ENCODE data around the gene SRM. TPM values are rescaled to one million over a fixed set of nuclear protein-coding genes. Genes with fewer than 3 reads are reported as not detected.

Gene SRM
- total and polyA plus RNA-seq, 2 of the 4 experiments (the other 2 are of a cell fraction): 23.1 to 160 TPM

- CTCF ChIA-PET: no interaction called here
- H3K9ac ChIP-seq (ENCODE audit: low read depth, low read length): no peak overlapping the region
- H2AK9ac ChIP-seq (replicated peaks; ENCODE audit: low read depth, low read length, poor library complexity): no peak overlapping the region
- ATAC-seq (ENCODE audit: low read depth): no peak
- no peak overlapping the region for H2BK20ac ChIP-seq (ENCODE audit: low read depth, low read length)
- 0 out of 2 replicates have a peak, but pooled peaks cover 3% of the 10 kb centered on the region for H3K9me1 ChIP-seq (ENCODE audit: insufficient read depth, low read length)
- peaks cover 24% of the 10 kb centered on the region for H4K20me1 ChIP-seq (ENCODE audit: insufficient read depth, low read length)
- H2BK5ac ChIP-seq (ENCODE audit: low read depth, low read length, poor library complexity, severe bottlenecking): no peak overlapping the region
- no TSS peak for BruUV-seq (replicated peaks)
- no peak overlapping the region for H3K14ac ChIP-seq (replicated peaks; ENCODE audit: low read depth, low read length)
- no peak overlapping the region for H3K4me3 ChIP-seq (ENCODE audit: insufficient read depth, low read depth, low read length)
- no peak overlapping the region for H3K56ac ChIP-seq (ENCODE audit: extremely low read depth, insufficient read depth, low read length)
- no peak overlapping the region for H2BK120ac ChIP-seq (ENCODE audit: low read depth, low read length)
- WGBS, 2 experiments (ENCODE audit: extremely low coverage in 2 of 2, insufficient read length in 1 of 2): 92% methylated on average over 6 of the region's 12 CpGs; no CpG with 5 or more reads in 1 of the 2 experiments
- H3K27ac ChIP-seq (ENCODE audit: insufficient read depth, low read length): no peak overlapping the region
- H2AK5ac ChIP-seq (ENCODE audit: low read depth, low read length): no peak overlapping the region
- H3K9me3 ChIP-seq (ENCODE audit: control insufficient read depth, insufficient read depth, low read length): no peaks in the 10 kb centered on the region
- peaks cover 15% of the 10 kb centered on the region for H3K36me3 ChIP-seq (ENCODE audit: control insufficient read depth, insufficient read depth, low read length)
- no peak overlapping the region for H4K5ac ChIP-seq (ENCODE audit: low read depth, low read length)
- no peak for TF ChIP-seq ELK1 (IDR thresholded peaks at IDR 0.05; ENCODE audit: borderline replicate concordance, low read depth, low read length)
- TF ChIP-seq POLR2A (IDR thresholded peaks at IDR 0.05; ENCODE audit: low read depth, low read length): no peak
- no peak for TF ChIP-seq MXI1 (IDR thresholded peaks at IDR 0.05; ENCODE audit: borderline replicate concordance, low read depth, low read length)
- no peak for TF ChIP-seq SMC3 (IDR thresholded peaks at IDR 0.05; ENCODE audit: low read depth, low read length)
- TF ChIP-seq CHD1 (IDR thresholded peaks at IDR 0.05; ENCODE audit: low read depth, low read length): no peak
- TF ChIP-seq FOS (IDR thresholded peaks at IDR 0.05; ENCODE audit: low read depth, low read length): no peak
- TF ChIP-seq NFE2L2 (IDR thresholded peaks at IDR 0.05; ENCODE audit: low read depth, low read length): no peak
- no peak for TF ChIP-seq BHLHE40 (IDR thresholded peaks at IDR 0.05; ENCODE audit: low read depth, low read length)
- TF ChIP-seq MAZ (IDR thresholded peaks at IDR 0.05; ENCODE audit: borderline replicate concordance, low read depth, low read length): no peak
- TF ChIP-seq USF2 (IDR thresholded peaks at IDR 0.05; ENCODE audit: low read depth, low read length): no peak
- no peak for TF ChIP-seq MAFK (IDR thresholded peaks at IDR 0.05; ENCODE audit: low read depth, low read length)
- TF ChIP-seq RCOR1 (IDR thresholded peaks at IDR 0.05; ENCODE audit: insufficient replicate concordance, low read length): no peak
- peaks cover 4% of the 10 kb centered on the region; the same call in 1 of the 2 replicates for H3K4me1 ChIP-seq (ENCODE audit: control insufficient read depth, insufficient read depth, low read length)
- no peak overlapping the region for H3K4me2 ChIP-seq (ENCODE audit: low read depth, low read length)
- DNase-seq: no peak
- H2BK15ac ChIP-seq (ENCODE audit: low read depth, low read length): no peak overlapping the region
- POLR2A ChIA-PET (ENCODE audit: unreplicated experiment): no interaction called here
- H3K79me1 ChIP-seq (ENCODE audit: low read depth in 1 of 2, low read length in 2 of 2): peaks cover 8 to 32% of the 10 kb centered on the region in 2 experiments; a peak in 3 of 4 replicates
- intact Hi-C loops (cut with micrococcal nuclease): no loop called here
- no peak overlapping the region for H2AFZ ChIP-seq (replicated peaks; ENCODE audit: low read length, poor library complexity)
- in situ Hi-C loops (cut with MboI; ENCODE audit: low sequenced_read_pairs): no loop called here
- no peak overlapping the region for H4K91ac ChIP-seq (ENCODE audit: insufficient read depth, low read depth, low read length)
- no peak overlapping the region for H4K8ac ChIP-seq (ENCODE audit: low read depth in 2 of 2, low read length in 2 of 2)
- H3K23ac ChIP-seq (ENCODE audit: low read depth, low read length): no peak overlapping the region
- no peaks in the 10 kb centered on the region for H3K27me3 ChIP-seq (ENCODE audit: control insufficient read depth, insufficient read depth, low read length)
- no peak overlapping the region for H3K18ac ChIP-seq (ENCODE audit: low read depth, low read length)
- dilution Hi-C loops (cut with HindIII; ENCODE audit: low sequenced_read_pairs, unreplicated experiment): no loop called here
- no peak overlapping the region for H3K4ac ChIP-seq (ENCODE audit: low read depth, low read length)
These were observed 4.1 kb downstream of the SRM start for GRCh38 chr1:11055676-11056075.

All from IMR-90 (cell line).